Fibroblast of lung (primary cell): ENCODE data around the gene PVALB.

Experiments
- CTCF ChIP-seq, 2 donors: IDR thresholded peaks in 1 of 2; conservative IDR thresholded peaks in 1 of 2; 1 replicate in 1 of 2; 2 replicates in 1 of 2; pipeline ENCODE4 v1.5.1; 2011 to 2012; ENCODE audit warnings: low read length in 2 of 2, control low read depth in 1 of 2, inconsistent platforms in 1 of 2, low read depth in 1 of 2, mild to moderate bottlenecking in 1 of 2
- EZH2 ChIP-seq: IDR thresholded peaks from 2 replicates; pipeline ENCODE4 v1.5.1; 2012; ENCODE audit warnings: low read length, control low read depth, mild to moderate bottlenecking; ENCODE audit errors: missing control alignments

- TF ChIP-seq CTCF (conservative IDR thresholded peaks at IDR 0.05 in 1 of 2, IDR thresholded peaks at IDR 0.05 in 1 of 2; ENCODE audit: low read depth in 1 of 2, low read length in 2 of 2) (no peak), EZH2 (no peak)
Observed at GRCh38 chr22:36767035-36767775, 49.6 kb downstream of the PVALB start.
